IMR-90 (cell line): ENCODE measurements around the gene CDKAL1. TPM values are rescaled to one million over a fixed set of nuclear protein-coding genes. Genes with fewer than 3 reads are reported as not detected.

Source experiments
- ATAC-seq: fragments of 200-7000 bp; cut with Tn5 transposase; 2 replicates; pipeline ENCODE4 v1.9.1; 2020; ENCODE audit warnings: low read depth, mild to moderate bottlenecking, moderate library complexity
- BruUV-seq: library from RNA; stranded (reverse); fragments of 400-500 nt; replicated peaks from 2 replicates; lab custom pipeline; 2021; lab: Mats Ljungman, UMichigan
- CTCF ChIA-PET: fragments of 300-600 bp; formaldehyde crosslinking; extraction: SDS; loops from one replicate; lab custom pipeline; 2021; ENCODE audit warnings: antibody characterized with exemption; lab: Yijun Ruan, JAX
- POLR2A ChIA-PET: fragments of 300-600 bp; sonication (Branson Sonifier 250); formaldehyde crosslinking; loops from one replicate; lab custom pipeline; 2022; ENCODE audit warnings: antibody characterized with exemption; ENCODE audit not compliant: unreplicated experiment; lab: Charles Lee
- DNase-seq: peaks from one replicate; pipeline ENCODE4 v3.0.0; 2013
- H2AFZ ChIP-seq: replicated peaks from 2 replicates; pipeline ENCODE3; 2013; ENCODE audit warnings: low read length, mild to moderate bottlenecking; ENCODE audit not compliant: poor library complexity
- H2AK5ac ChIP-seq: 2 replicates; pipeline ENCODE4 v1.6.1; 2013; ENCODE audit warnings: low read depth, low read length, inconsistent platforms
- H2AK9ac ChIP-seq: replicated peaks from 2 replicates; pipeline ENCODE3; 2013; ENCODE audit warnings: mild to moderate bottlenecking, low read depth, low read length, moderate library complexity; ENCODE audit not compliant: poor library complexity
- H2BK120ac ChIP-seq: 2 replicates; pipeline ENCODE4 v1.6.1; 2013; ENCODE audit warnings: low read depth, low read length, inconsistent platforms
- H2BK15ac ChIP-seq: 3 replicates; pipeline ENCODE4 v1.6.1; 2013; ENCODE audit warnings: low read depth, low read length, inconsistent platforms
- H2BK20ac ChIP-seq: 2 replicates; pipeline ENCODE4 v1.6.1; 2013; ENCODE audit warnings: low read depth, mild to moderate bottlenecking, inconsistent platforms, low read length, moderate library complexity
- H2BK5ac ChIP-seq: 2 replicates; pipeline ENCODE4 v1.6.1; 2013; ENCODE audit warnings: mild to moderate bottlenecking, low read depth, low read length, inconsistent platforms; ENCODE audit not compliant: poor library complexity, severe bottlenecking
- H3K14ac ChIP-seq: replicated peaks from 2 replicates; pipeline ENCODE4 v1.6.1; 2013; ENCODE audit warnings: low read depth, low read length, inconsistent platforms
- H3K18ac ChIP-seq: 2 replicates; pipeline ENCODE4 v1.6.1; 2013; ENCODE audit warnings: low read depth, low read length, control low read depth
- H3K23ac ChIP-seq: 2 replicates; pipeline ENCODE4 v1.6.1; 2013; ENCODE audit warnings: low read depth, low read length, inconsistent platforms
- H3K27ac ChIP-seq: 2 replicates; pipeline ENCODE4 v1.5.1; 2013; ENCODE audit warnings: mild to moderate bottlenecking, control low read depth, low read length; ENCODE audit not compliant: insufficient read depth
- H3K27me3 ChIP-seq: 2 replicates; pipeline ENCODE4 v1.6.1; 2013; ENCODE audit warnings: low read length; ENCODE audit not compliant: control insufficient read depth, insufficient read depth
- H3K36me3 ChIP-seq: 2 replicates; pipeline ENCODE4 v1.6.1; 2013; ENCODE audit warnings: low read length, mixed read lengths; ENCODE audit not compliant: control insufficient read depth, insufficient read depth
- H3K4ac ChIP-seq: 2 replicates; pipeline ENCODE4 v1.6.1; 2013; ENCODE audit warnings: low read depth, low read length, inconsistent platforms
- H3K4me1 ChIP-seq: 2 replicates; pipeline ENCODE4 v1.6.1; 2013; ENCODE audit warnings: low read length, mixed read lengths; ENCODE audit not compliant: control insufficient read depth, insufficient read depth
- H3K4me2 ChIP-seq: 2 replicates; pipeline ENCODE4 v1.6.1; 2013; ENCODE audit warnings: low read depth, mild to moderate bottlenecking, control low read depth, low read length, moderate library complexity
- H3K4me3 ChIP-seq: 2 replicates; pipeline ENCODE4 v1.5.1; 2013; ENCODE audit warnings: low read depth, mild to moderate bottlenecking, control low read depth, low read length, moderate library complexity; ENCODE audit not compliant: insufficient read depth
- H3K56ac ChIP-seq: 2 replicates; pipeline ENCODE4 v1.6.1; 2013; ENCODE audit warnings: low read length, inconsistent platforms; ENCODE audit not compliant: insufficient read depth; ENCODE audit errors: extremely low read depth
- H3K79me1 ChIP-seq, 2 experiments: 2 replicates each; pipeline ENCODE4 v1.6.1; 2013; ENCODE audit warnings: low read length in 2 of 2, inconsistent platforms in 1 of 2, low read depth in 1 of 2
- H3K9ac ChIP-seq: 2 replicates; pipeline ENCODE4 v1.6.1; 2013; ENCODE audit warnings: low read depth, low read length, control low read depth
- H3K9me1 ChIP-seq: 2 replicates; pipeline ENCODE4 v1.6.1; 2013; ENCODE audit warnings: low read length, inconsistent platforms; ENCODE audit not compliant: insufficient read depth
- H3K9me3 ChIP-seq: 2 replicates; pipeline ENCODE4 v1.6.1; 2013; ENCODE audit warnings: low read length; ENCODE audit not compliant: control insufficient read depth, insufficient read depth
- H4K20me1 ChIP-seq: 2 replicates; pipeline ENCODE4 v1.6.1; 2013; ENCODE audit warnings: low read length, inconsistent platforms; ENCODE audit not compliant: insufficient read depth
- H4K5ac ChIP-seq: 2 replicates; pipeline ENCODE4 v1.6.1; 2013; ENCODE audit warnings: mild to moderate bottlenecking, low read depth, low read length, control low read depth
- H4K8ac ChIP-seq, 2 experiments: 2 replicates each; pipeline ENCODE4 v1.6.1; 2013; ENCODE audit warnings: low read depth in 2 of 2, low read length in 2 of 2, control low read depth in 1 of 2, inconsistent platforms in 1 of 2
- H4K91ac ChIP-seq: 2 replicates; pipeline ENCODE4 v1.6.1; 2013; ENCODE audit warnings: low read depth, low read length, inconsistent platforms; ENCODE audit not compliant: insufficient read depth
- BHLHE40 ChIP-seq: fragments of 150-350 bp; IDR thresholded peaks from 2 replicates; pipeline ENCODE4 v1.6.1; 2016; ENCODE audit warnings: mild to moderate bottlenecking, low read depth, low read length
- CEBPB ChIP-seq: IDR thresholded peaks from 2 replicates; pipeline ENCODE4 v1.6.1; 2012; ENCODE audit warnings: low read depth, low read length, improper control_type of control experiment
- CHD1 ChIP-seq: IDR thresholded peaks from 2 replicates; pipeline ENCODE4 v1.6.1; 2012; ENCODE audit warnings: low read depth, low read length, improper control_type of control experiment
- FOS ChIP-seq: fragments of 150-350 bp; IDR thresholded peaks from 2 replicates; pipeline ENCODE4 v1.6.1; 2016; ENCODE audit warnings: low read depth, low read length
- MAFK ChIP-seq: IDR thresholded peaks from 2 replicates; pipeline ENCODE4 v1.6.1; 2012; ENCODE audit warnings: low read depth, low read length, improper control_type of control experiment
- MAZ ChIP-seq: IDR thresholded peaks from 2 replicates; pipeline ENCODE4 v1.6.1; 2012; ENCODE audit warnings: low read depth, mild to moderate bottlenecking, low read length, improper control_type of control experiment, moderate library complexity, borderline replicate concordance
- MXI1 ChIP-seq: IDR thresholded peaks from 2 replicates; pipeline ENCODE4 v1.6.1; 2012; ENCODE audit warnings: low read depth, mild to moderate bottlenecking, low read length, moderate library complexity, borderline replicate concordance
- NFE2L2 ChIP-seq: fragments of 150-350 bp; IDR thresholded peaks from 2 replicates; pipeline ENCODE4 v1.6.1; 2016; ENCODE audit warnings: low read depth, mild to moderate bottlenecking, low read length
- POLR2A ChIP-seq: IDR thresholded peaks from 2 replicates; pipeline ENCODE4 v1.6.1; 2012; ENCODE audit warnings: mild to moderate bottlenecking, low read depth, low read length
- RCOR1 ChIP-seq: IDR thresholded peaks from 2 replicates; pipeline ENCODE4 v1.6.1; 2012; ENCODE audit warnings: mild to moderate bottlenecking, low read length, improper control_type of control experiment; ENCODE audit not compliant: insufficient replicate concordance
- RFX5 ChIP-seq: IDR thresholded peaks from 2 replicates; pipeline ENCODE4 v1.8.0; 2012; ENCODE audit warnings: low read depth, mild to moderate bottlenecking, low read length, moderate library complexity
- SMC3 ChIP-seq: fragments of 150-350 bp; IDR thresholded peaks from 2 replicates; pipeline ENCODE4 v1.6.1; 2016; ENCODE audit warnings: low read depth, mild to moderate bottlenecking, antibody characterized with exemption, low read length, moderate library complexity
- WGBS, 2 experiments: methylation state at CpG; one replicate each; pipeline versions ENCODE4 v1.1.5 to v1.1.7; 2013; ENCODE audit warnings: missing lambda C conversion rate in 2 of 2; ENCODE audit not compliant: insufficient read length in 1 of 2; ENCODE audit errors: extremely low coverage in 2 of 2; 5-methylcytosine and 5-hydroxymethylcytosine counted together
- dilution Hi-C: fragments of 300-500 bp; cut with HindIII; formaldehyde crosslinking; loops from one replicate; pipeline ENCODE4 v1.14.3; 2018; ENCODE audit warnings: low sequenced_read_pairs; ENCODE audit not compliant: unreplicated experiment
- in situ Hi-C: fragments of 300-500 bp; cut with MboI; formaldehyde crosslinking; loops from 3 replicates; pipeline ENCODE4 v1.14.3; 2019; ENCODE audit warnings: low sequenced_read_pairs, inconsistent platforms, mixed read lengths
- intact Hi-C: fragments of 100-400 bp; cut with micrococcal nuclease; formaldehyde crosslinking; loops from 2 replicates; pipeline ENCODE4 v1.10.0; 2022
- polyA plus RNA-seq, 3 experiments: library from polyadenylated mRNA; depleted of rRNA; stranded (reverse); fragments of >200 nt; gene quantifications; 2 replicates each; pipeline ENCODE4 v1.2.3, GENCODE V29; 2012; ENCODE audit warnings: low replicate concordance in 1 of 3
- total RNA-seq: library from RNA; depleted of rRNA; stranded (reverse); fragments of >200 nt; gene quantifications from 2 replicates; pipeline ENCODE4 v1.2.3, GENCODE V29; 2012
- TF ChIP-seq, protein P1 (sequence below): fragments of 150-350 bp; IDR thresholded peaks from 2 replicates; pipeline ENCODE4 v1.6.1; 2017; ENCODE audit warnings: mild to moderate bottlenecking, antibody characterized with exemption, low read length, low read depth
- TF ChIP-seq, protein P2 (sequence below): fragments of 150-350 bp; IDR thresholded peaks from 2 replicates; pipeline ENCODE4 v1.6.1; 2016; ENCODE audit warnings: low read depth, mild to moderate bottlenecking, low read length, moderate library complexity, borderline replicate concordance

The CDKAL1 gene
- total and polyA plus RNA-seq, 2 of the 4 experiments (the other 2 are of a cell fraction): 3.7 to 13.1 TPM

DNA sequence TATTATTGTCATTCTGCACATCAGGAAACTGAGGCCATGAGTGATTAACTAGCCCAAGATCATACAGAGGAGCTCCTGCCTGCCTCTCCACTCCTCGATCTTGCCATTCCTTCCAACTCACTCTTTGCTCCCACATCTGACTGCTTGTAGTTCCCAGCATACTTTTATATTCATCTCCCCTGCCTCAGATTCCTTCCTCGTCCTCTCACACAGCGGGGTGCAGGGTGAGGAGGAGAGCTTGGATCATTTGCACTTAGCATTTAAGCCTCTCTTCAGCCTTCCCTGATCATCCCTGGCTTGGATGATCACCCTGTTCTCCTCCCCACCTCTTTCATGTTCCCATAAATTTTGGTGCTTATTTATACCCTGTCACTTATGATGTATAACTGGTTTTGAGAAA is 544.2 kb downstream of the CDKAL1 start:
- no peak overlapping the region for H4K5ac ChIP-seq
- dilution Hi-C loops: no loop called here
- no peak overlapping the region for H2BK120ac ChIP-seq
- no peak overlapping the region for H3K27ac ChIP-seq
- no peak overlapping the region for H3K4me3 ChIP-seq
- no peak overlapping the region for H3K18ac ChIP-seq
- H2AK9ac ChIP-seq: no peak overlapping the region
- no peak for DNase-seq
- no CpG with 5 or more reads among the region's 3 CpGs for WGBS, 2 experiments
- ChIA-PET POLR2A (no interaction called here), CTCF (no interaction called here)
- no peak overlapping the region for H3K14ac ChIP-seq
- intact Hi-C loops: no loop called here
- no peak overlapping the region for H2BK15ac ChIP-seq
- no peak overlapping the region for H2BK5ac ChIP-seq
- in situ Hi-C loops: no loop called here
- no peaks in the 10 kb centered on the region for H3K36me3 ChIP-seq
- no peak overlapping the region for H3K23ac ChIP-seq
- BruUV-seq: no TSS peak
- no peak overlapping the region for H3K4me2 ChIP-seq
- TF ChIP-seq RCOR1: no peak
- TF ChIP-seq POLR2A: no peak
- TF ChIP-seq CHD1: no peak
- no peak for TF ChIP-seq CEBPB
- no peak for TF ChIP-seq MAZ
- TF ChIP-seq BHLHE40: no peak
- TF ChIP-seq SMC3: no peak
- no peak for TF ChIP-seq MXI1
- no peak for TF ChIP-seq RFX5
- TF ChIP-seq, protein P1, sequence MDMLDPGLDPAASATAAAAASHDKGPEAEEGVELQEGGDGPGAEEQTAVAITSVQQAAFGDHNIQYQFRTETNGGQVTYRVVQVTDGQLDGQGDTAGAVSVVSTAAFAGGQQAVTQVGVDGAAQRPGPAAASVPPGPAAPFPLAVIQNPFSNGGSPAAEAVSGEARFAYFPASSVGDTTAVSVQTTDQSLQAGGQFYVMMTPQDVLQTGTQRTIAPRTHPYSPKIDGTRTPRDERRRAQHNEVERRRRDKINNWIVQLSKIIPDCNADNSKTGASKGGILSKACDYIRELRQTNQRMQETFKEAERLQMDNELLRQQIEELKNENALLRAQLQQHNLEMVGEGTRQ: no peak
- TF ChIP-seq MAFK: no peak
- no peak for TF ChIP-seq NFE2L2
- no peak for TF ChIP-seq FOS
- TF ChIP-seq, protein P2, sequence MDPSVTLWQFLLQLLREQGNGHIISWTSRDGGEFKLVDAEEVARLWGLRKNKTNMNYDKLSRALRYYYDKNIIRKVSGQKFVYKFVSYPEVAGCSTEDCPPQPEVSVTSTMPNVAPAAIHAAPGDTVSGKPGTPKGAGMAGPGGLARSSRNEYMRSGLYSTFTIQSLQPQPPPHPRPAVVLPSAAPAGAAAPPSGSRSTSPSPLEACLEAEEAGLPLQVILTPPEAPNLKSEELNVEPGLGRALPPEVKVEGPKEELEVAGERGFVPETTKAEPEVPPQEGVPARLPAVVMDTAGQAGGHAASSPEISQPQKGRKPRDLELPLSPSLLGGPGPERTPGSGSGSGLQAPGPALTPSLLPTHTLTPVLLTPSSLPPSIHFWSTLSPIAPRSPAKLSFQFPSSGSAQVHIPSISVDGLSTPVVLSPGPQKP: no peak
- H3K27me3 ChIP-seq: no peaks in the 10 kb centered on the region
- H3K9ac ChIP-seq: no peak overlapping the region
- no peak for ATAC-seq
- H3K9me3 ChIP-seq: no peaks in the 10 kb centered on the region
- H4K8ac ChIP-seq: no peak overlapping the region
- H3K79me1 ChIP-seq: no peaks in the 10 kb centered on the region
- no peak overlapping the region for H3K56ac ChIP-seq
- H4K91ac ChIP-seq: no peak overlapping the region
- no peaks in the 10 kb centered on the region for H4K20me1 ChIP-seq
- no peak overlapping the region for H3K4ac ChIP-seq
- H2AFZ ChIP-seq: no peak overlapping the region
- H2AK5ac ChIP-seq: no peak overlapping the region
- H2BK20ac ChIP-seq: no peak overlapping the region
- H3K4me1 ChIP-seq: no peaks in the 10 kb centered on the region
- no peaks in the 10 kb centered on the region for H3K9me1 ChIP-seq
